Right lobe of liver (tissue), 4 donors: ENCODE results near the gene TPSD1.
"Not testable (repeated sequence)": the region's sequence is repeated elsewhere in the genome, so short reads cannot be mapped to it uniquely, and the experiment has no call there.

Experiments
- CTCF ChIP-seq, 4 donors: fragments of 200-600 bp in 3 of 4; fragments of 450-650 bp in 1 of 4; IDR thresholded peaks; one replicate each; pipeline versions ENCODE4 v1.5.1 to v1.8.0; 2016 to 2022; ENCODE audit warnings: antibody characterized with exemption in 4 of 4, mild to moderate bottlenecking in 2 of 4
- POLR2A ChIP-seq: fragments of 450-650 bp; IDR thresholded peaks from one replicate; pipeline ENCODE4 v1.6.1; 2017; ENCODE audit warnings: antibody characterized with exemption, mild to moderate bottlenecking
- donor health status: DM: no; HTN: no; CAD: no.
- donor health status: DM: no; HTN: no; CAD: no.
- donor health status: DM: no; HTN: yes; CAD: no.

GRCh38 chr16:1229476-1229875 is 26.4 kb upstream of the TPSD1 start:
- TF ChIP-seq POLR2A; CTCF (IDR thresholded peaks at IDR 0.05): not testable (repeated sequence)
